HG03354 (cell line): ENCODE data around the gene THSD4.

Experiments
- ATAC-seq: cut with Tn5 transposase; IDR thresholded peaks from one replicate; pipeline ENCODE4 v1.9.1; 2021; ENCODE audit warnings: mild to moderate bottlenecking; ENCODE audit not compliant: unreplicated experiment, poor library complexity, severe bottlenecking

THSD4 gene

DNA sequence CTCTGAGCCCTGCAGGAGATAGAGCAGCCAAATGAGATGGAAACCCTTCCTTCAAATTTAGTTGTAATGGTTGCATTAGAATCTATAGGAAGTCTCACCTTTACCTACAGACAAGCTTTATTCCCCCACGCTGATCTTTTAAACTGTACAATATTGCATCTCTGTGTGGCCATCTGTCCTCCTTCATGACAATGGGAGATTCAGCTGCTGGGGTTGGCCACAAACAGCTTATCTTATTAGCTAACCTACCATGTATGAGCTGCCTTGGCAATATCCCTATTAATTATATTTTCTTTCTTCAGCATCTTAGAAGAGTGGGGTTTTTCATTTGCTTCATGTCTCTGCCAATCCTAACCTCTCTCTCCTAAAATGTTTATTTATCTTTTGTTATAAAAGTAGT, 456.4 kb downstream of the THSD4 start:
- ATAC-seq, result no peak

DNA sequence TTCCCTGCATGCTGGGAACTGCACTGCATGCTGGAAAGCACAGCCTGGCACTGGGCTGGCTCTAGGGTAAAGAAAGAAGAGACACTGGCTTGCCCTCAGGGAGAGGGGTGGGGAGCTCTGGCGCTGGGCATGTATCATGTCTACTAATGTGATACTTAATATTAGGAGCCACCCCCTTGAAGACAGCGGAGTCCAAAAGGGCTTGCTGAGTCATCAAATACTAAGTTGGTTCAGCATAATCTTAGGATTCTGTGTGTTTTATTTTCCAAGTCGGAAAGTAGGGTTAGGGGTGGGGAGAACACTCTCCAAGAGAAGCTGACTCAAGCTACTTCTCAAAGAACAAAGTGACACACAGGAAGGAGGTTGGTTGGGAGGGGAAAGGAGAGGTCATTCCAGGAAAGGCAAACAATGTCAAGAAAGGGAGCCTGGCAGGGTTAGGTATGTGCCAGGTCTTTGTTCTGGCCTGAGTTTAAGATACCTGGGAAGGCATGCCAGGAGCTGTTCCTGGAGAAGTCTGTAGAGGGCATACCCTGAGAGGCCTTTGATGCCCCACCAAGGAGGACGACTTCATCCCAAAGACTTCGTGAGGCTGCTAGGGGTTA, 457.3 kb downstream of the THSD4 start:
- ATAC-seq, result no peak

DNA sequence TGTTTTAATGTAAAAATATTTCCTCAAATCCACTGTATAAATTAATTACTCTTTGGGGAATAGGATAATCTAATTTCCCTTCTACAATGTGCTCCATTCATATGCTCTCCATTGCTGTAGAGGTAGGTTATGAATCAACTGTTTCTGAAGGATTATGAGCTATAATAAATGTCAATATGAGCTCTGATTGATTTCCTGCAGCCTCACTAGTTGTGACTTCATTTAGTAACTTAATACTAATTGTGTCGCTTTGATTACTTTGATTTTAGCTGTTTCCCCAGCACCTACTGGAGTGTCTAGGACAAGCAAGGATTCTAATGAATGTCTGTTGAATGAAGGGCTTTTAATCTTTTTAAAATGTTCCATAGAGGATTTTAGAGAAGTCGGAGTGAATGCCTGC, 458.3 kb downstream of the THSD4 start:
- ATAC-seq, result no peak

DNA sequence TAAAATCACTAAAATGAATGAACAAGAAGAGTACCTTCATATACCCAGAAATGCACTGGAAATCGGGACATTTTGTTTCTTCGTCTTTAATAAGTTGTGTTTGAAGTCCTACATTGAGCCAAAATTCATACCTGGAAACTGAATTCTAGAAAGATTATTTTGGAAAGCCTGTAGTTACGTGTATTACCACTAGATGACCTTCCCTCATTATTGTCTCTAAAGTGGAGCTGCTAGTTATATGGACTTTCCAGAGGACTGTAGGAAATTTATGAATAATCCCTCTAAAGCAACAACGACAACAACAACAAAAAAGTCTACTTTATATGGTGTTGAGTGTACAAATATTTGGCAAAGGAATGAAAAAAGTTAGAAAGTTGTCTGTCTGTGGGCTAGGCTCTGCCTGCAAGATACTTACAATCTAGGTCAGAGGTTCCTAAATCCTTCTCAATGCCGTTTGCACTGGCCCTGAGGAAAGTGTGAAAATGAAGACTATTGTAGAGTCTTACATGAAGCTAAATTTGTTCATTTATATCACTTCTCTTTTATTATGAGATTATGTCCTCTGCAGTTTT, 460.3 kb downstream of the THSD4 start:
- no peak for ATAC-seq

DNA sequence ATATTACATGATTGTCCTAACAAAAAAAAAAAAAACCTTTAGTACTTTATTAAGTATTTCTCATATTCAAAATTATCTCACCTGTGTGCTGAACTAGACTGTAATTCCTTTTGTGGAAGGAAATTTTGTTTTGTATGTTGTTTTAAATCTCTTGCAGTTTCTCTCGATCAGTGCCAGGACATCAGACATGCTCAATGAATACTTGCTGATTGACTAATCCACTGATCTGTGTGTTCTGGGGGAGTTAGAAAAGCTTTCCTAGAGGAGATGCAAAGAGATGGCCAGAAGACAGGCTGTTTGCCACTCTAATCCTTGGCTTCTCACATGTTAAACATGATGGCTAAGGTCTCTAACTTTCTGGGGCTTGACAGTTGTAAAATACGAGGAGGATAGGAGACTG, 461.8 kb downstream of the THSD4 start:
- no peak for ATAC-seq

DNA sequence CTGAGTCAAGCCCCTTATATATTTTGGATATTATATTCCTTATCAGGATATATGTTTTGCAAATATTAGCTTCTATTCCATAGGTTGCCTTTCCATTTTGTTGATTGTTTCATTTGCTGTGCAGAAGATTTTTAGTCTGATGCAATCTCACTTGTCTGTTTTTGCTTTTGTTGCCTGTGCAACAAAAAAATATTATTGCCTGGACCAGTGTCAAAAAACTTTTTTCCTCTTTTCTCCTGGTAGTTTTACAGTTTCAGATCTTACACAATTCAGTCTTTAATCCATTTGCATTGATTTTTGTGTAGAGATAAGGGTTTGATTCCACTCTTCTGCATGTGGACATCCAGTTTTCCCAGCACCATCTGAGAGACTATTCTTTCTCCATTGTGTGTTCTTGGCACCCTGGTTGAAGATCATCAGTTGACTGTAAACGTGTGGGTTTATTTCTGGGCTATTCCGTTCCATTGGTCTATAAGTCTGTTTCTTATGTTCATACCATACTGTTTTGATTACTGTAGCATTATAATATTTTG, 466.2 kb downstream of the THSD4 start:
- no peak for ATAC-seq

DNA sequence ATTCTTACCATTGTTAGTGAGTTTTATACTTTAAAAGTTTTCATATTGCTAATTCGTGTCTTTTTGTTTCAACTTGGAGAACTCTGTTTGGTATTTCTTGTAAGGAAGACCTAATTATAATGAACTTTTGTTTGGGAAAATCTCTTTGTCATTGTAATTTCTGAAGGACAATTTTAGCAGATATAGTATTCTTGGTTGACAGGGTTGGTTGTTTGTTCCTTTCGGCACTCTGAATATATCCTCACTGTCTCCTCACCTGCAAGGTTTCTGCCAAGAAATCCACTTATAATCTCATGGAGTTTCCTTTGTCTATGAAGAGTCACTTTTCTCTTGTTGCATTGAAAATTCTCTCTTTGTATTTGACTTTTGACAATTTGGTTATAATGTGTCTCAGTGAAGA, 469.9 kb downstream of the THSD4 start:
- no peak for ATAC-seq

DNA sequence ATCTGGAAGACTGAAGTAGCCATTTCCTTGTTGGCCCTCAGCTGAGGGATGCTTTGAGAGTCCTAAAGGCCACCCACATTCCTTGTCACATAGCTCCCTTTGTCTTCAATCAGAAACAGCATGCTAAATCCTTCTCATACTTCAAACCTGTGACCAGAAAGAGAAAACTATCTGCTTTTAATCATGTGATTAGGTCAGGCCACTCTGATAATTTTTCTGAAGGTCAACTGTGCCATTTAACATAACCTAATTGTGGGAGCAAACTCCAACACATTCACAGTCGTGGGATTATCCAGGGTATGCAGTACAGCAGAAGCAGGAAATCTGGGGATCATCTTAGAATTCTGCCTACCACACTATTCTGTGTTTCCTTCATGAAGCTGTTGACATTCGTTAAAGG, 471.2 kb downstream of the THSD4 start:
- no peak for ATAC-seq

DNA sequence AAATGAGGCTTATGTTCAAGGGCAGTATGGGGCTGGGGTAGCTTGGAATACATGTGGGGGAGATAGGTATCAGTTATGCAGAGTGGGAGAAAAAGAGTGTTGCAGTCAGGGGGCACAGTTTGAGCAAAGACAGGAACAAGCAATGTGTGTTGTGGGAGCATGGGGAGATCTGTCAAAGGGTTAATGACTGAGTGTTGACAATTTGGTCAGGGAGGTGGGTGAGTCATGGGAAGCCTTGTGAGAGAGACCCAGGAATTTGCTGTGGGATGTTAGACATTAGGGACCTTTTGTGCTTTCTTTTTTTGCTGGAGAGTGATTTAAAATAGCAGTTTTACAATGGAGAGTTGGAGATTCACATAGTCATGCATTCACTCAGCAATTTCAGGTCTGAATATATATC, 473.5 kb downstream of the THSD4 start:
- ATAC-seq, result no peak

DNA sequence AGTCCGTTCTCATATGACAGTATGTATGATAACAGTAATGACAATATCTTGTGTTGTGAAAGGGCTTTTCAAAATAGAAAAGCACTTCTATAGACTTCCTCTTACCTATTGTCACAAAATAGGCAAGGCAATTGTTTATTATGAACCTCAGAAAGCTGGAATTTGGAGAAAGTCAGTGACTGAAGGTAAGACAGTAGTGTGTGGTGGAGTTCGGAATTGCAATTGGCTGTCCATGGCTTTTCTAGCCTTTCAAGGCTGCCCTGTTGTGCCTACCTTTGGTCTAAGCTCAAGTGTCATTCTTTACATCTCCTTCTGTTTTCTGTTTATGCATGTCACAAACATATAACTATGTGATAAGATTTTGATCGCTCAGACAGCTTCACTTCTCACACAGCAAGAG, 475.8 kb downstream of the THSD4 start:
- no peak for ATAC-seq

DNA sequence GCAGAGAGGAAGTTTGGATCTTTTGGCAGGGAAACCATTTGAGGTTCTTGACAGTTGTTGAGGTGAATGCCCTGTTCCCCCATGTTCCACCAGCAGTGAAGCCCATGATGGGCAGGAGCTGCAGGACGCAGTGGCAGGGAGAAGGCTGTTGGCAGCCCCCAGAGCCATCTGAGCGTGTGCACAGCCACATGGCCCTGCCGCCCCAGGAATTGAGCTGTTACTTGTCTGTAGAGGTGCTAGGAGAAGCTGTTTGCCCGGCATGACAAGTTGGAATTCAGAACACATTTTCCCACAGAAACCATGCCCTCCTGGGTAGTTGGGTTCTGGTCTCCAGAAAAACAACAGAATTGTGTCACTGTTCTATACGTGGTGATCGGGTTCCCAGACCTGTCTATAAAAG, 476.9 kb downstream of the THSD4 start:
- no peak for ATAC-seq

DNA sequence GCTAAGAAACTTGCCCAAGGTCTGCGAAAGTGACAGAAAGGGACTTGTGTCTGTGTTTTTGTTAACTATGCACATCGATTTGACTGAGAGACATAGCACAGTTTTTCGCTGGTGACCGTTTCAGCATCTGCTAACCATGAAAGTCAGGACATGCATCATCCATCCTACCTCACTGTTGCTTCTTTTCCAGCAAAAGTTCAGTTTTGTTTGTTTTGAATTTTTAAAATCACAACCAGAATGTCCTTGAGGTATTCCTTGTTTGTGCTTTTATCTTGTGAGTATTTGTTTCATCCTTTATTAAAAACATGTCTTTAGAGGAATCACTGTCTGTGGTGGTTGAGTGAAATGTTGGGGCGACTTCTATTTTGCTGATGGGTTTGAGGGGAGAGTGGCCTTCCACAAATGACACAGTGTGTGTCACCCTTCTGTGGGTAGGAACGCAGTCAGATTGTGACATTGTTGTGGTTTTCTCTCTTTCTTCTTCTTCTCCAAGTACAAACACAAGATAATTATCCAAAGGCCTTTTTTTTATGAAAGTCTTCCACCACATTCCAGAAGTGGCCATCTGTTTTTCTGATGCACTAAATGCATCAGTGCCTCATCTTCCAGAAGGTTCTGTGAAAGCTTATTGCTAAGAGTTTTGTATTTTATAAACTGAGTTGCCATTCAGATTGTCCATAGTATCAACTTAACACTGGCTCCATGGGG, 480.7 kb downstream of the THSD4 start:
- no peak for ATAC-seq

DNA sequence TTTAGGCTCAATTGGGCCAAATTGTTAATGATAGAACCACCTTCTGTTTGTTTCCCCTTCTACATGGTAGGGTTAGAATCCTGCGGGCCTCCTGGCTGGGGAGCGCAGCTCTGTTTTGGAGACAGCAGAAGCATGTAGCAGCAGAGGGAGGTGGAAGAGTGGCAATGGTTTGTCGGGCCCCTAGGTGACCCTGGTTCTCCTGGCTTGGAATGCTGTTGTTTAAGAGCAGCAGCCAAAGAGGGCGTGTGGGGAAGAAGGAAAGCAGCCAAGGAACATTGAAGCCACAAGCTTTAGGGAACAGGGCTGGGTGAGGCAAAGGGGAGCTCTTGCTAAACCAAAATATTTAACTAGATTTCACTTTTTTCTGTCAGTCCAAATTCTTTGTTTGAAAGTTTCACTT, 481.4 kb downstream of the THSD4 start:
- no peak for ATAC-seq

DNA sequence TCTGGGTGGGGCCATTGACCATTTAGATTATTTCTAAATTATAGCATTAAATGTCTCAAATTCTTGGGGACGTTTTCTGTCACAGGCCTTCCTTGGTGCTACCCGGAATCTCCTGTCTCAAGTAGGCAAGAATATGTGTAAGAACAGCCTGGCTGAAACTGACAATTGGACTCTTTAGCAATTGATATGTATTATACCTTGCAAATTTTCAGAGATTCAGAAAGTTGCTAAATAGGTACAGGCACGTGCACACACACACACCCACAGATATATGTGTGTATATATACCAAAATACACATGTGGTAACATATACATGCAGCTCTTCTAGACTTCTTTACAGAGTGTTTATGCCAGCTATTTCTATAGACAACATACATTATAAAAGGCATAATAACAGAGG, 481.9 kb downstream of the THSD4 start:
- ATAC-seq, result no peak

DNA sequence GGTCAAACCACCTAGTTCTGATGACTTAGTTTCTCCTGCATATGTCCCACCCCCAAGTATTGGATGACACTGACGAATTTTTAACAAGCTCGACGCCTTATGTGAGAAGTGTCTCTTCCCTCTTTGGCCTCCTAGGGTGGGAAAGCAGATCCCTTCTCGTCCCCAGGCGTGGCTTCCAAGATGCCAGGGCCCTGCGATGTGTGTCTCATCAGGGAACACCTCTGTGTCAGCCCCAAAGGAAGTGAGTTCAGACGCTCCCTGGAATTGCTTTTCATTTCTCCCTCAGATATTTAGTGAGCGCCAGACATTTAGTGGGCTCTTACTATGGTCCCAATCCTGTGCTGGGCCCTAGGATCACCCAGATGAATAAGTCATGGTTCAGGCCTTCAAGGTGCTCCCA, 482.4 kb downstream of the THSD4 start:
- ATAC-seq, result no peak

DNA sequence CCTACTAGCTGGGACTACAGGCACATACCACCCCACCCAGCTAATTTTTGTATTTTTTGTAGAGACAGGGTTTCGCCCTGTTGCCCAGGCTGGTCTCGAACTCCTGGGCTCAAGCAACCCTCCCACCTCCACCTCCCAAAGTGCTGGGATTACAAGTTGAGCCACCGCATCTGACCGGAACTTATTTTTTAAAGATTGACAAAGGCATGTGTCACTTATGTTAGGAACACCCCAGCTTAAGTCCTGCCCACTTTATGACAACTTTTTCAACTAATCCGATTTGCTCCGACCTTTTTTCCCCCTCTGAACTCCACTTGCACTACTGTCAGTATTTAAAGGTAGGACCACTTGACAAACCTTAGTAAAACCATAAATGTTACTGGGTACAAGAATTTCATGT, 483.5 kb downstream of the THSD4 start:
- ATAC-seq, result no peak

DNA sequence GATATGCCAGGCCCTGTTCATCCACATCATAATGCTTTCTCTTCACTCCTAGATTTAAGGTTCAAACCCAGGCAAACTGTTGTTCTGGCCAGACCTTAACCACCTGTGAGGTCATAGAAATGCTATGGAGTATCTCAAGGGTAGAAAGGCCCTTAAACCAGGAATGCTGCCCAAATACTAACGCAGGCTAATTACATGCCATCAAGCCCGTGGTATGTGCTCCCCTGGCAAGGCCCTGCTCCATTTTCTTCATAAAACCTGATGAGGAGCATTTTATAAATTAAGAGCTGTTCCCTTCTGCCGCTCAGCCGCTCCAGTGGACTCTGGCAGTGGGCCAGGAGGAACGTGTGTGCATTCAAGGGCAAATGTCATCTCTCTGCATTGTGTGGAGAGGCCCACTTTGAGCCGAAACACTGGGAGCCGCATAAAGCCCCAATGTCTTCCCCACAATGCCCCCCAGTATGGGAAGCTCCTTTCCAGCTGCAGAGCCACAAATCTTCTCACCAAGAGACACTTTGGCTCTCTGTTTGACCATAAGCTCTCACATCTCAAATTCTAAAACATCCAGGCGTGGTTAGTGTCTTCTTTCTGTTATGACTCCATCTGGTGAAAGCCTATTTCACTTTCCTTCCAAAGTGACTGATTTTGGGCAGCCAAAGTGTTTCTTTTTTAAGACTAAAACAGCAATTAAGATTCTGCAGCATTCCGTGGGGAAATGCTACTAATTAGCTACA, 484.3 kb downstream of the THSD4 start:
- no peak for ATAC-seq

DNA sequence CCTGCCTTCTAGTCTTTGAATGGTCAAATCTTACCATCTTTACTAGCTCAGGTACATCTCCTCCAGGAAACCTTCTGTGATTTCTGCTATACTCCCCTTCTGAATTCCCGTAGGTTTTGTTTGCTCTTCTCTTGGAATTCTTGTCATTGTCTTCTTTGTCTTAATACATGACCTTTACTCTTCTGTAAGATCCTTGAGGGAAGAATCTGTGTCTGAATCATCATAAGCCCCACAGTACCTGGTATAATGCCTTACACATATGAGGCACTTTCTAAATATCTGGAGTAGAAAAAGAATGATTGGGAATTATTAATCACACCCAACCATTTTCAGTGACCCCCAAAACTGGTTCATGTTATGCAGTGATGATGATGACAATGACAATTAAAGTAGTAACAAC, 485.0 kb downstream of the THSD4 start:
- ATAC-seq, result no peak

DNA sequence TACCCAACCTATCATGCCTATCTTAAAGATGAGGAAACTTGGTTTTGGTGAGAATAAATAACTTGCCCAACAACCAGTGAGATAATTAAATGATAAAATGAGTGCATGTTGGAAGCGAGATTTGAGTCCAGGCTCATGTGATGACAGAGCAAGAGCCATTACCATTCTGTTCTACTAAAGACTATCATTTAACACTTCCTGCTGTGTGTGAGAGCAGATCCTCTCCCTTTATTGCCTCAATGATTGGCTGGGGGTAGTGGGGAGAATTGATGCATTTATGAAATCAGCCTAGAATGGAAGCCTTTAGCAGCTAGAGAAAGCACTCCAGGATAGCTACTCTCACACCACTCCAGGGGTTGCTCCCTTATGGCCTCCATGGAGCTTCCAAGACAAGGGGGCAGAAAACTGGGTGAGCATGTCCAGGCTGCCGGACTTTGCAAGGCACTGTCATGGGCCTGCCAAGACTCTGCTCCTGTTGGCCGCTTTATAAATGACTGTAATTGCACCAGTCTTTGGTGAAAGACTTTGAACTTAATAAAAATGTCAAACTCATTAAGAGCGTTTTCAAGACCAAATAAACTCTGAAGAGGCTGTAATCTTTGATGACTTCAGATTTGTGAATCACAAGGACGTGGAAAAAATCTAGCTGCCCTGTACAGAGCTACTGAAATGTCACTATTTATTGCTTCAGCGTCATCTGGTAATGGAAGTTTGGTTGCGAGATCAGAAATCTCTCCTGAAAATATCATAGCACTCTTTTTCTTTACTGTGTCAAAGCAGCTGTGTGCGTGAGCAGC, 486.0 kb downstream of the THSD4 start:
- ATAC-seq, result no peak

DNA sequence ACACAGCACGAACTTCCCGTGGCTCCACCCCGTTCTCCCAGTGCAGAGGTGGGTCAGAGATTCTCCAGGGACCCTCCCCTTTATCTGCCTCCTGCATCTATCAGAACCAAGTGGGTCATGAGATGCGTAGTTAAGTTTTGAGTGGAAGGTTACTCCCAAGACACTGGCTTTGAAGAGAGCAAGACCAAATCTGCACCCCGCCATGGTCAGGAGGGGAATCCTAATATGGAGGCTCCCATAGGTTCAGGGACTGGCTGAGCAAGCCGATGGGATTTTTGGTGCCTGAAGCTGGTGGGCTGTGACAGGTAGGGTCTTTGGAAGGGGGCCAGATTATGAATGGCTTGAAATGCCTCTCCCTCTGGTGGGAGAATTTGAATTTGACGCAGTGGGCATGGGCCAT, 488.1 kb downstream of the THSD4 start:
- no peak for ATAC-seq
